ENCODE data around the gene PDE4D.
A peak's percentile ranks its signal among the peaks of the same experiment; 100 is the strongest.
"Not testable (repeated sequence)": the region's sequence is repeated elsewhere in the genome, so short reads cannot be mapped to it uniquely, and the experiment has no call there.

The PDE4D gene

DNA sequence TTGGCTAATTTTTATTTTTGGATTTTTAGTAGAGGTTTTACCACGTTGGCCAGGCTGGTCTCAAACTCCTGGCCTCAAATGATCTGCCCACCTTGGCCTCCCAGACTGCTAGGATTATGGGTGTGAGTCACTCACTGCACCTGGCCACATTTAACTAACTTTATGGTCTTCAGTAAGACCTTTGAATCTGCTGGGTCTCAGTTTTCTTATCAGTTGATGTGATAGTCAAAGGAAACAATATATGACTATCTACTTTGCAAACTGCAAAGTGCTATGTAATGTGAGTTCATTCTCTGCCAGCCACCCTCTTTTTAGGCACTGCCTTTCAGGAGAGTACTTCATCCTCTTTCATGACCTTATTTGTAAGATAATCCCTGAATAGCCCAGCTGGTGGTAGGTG, 474.7 kb downstream of the PDE4D start:
- DNase-seq (ENCODE audit: low read depth) = no peak

DNA sequence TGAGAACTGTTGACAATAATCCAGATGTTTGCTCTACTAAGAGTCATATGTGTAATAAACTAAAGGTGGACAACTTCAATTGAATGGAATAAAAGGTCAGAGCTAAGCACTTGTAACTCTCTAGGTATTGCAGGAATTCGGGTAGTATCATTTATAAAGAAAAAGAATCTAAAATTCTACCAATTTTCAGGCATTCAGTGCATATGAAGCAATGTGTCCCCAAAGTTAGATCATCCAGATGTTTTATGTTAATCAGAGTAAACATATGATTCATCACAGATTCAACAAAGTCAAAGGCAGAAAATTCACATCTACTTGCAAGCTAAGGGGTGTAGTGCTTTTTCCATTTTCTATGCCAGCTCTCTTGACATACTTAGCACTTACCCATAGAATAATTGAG, 477.1 kb downstream of the PDE4D start:
- no peak for DNase-seq (ENCODE audit: low read depth)

DNA sequence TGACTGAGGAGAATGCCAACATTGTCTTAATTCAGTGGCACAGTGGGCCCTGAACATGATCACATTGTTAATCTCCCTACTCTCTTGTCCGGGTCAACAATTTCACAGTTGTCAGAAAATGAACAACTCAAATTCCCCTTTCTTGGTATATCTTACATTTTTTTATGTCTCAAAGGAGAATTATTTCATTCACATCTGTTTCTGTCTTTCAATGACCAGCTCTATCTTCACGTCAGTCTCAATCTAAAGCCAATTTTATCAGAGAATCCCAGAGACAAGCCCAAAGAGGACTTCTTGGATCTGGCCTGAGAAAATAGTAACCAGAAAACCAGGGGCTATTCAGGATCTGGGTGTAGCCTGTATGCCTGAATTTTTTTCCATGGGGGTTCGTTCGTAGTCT, 477.5 kb downstream of the PDE4D start:
- no peak for DNase-seq (ENCODE audit: low read depth)

DNA sequence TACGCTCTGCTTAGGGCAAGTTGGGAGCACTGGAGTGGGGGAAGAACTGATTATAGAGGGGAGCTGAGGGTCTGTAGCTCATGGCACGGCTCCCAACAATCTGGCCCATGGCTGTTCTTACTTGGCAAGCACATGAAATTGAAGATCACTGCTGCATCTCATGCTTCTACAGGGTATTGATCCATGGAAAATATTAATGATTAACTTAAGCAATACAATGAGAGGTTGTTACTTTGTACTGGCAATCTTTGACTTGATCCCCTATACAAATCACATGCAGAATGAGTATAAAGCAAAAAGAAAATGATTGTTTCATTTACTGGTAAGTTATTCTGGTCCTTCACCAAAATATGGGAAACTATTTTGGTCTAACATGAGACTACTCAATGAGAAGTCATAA, 481.1 kb downstream of the PDE4D start:
- no peak for DNase-seq (ENCODE audit: low read depth)

DNA sequence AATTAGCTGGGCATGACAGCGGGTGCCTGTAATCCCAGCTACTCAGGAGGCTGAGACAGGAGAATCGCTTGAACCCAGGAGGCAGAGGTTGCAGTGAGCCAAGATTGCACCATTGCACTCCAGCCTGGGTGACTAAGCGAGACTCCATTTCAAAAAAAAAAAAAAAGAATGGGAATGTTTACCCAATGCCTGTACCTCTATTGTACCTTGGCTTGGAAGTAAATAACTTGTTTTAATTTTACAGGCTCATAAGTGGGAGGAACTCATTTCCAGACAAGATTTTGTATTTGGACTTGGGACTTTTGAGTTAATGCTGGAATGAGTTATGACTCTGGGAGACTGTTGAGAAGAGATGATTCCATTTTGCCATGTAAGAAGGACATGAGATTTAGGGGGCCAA, 484.5 kb downstream of the PDE4D start:
- not testable (repeated sequence) for DNase-seq (ENCODE audit: low read depth)

DNA sequence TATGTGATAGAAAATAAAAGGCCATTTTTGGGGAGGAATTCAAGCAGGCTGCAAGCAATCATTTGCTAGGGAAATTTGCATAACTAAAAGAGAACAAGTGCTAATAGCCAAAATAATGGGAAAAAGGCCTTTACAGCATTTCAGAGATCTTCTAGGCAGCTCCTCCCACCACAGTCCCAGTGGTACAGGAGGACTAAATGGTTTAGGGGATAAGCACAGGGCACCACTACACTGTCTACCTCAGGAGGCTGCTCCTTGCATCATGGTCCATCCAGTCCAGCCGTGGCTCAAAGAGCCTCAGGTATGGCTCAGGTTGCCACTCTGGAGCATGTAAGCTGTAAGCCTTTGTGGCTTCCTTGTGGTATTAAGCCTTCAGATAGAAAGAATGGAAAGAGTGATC, 485.6 kb downstream of the PDE4D start:
- DNase-seq (ENCODE audit: low read depth) = no peak

DNA sequence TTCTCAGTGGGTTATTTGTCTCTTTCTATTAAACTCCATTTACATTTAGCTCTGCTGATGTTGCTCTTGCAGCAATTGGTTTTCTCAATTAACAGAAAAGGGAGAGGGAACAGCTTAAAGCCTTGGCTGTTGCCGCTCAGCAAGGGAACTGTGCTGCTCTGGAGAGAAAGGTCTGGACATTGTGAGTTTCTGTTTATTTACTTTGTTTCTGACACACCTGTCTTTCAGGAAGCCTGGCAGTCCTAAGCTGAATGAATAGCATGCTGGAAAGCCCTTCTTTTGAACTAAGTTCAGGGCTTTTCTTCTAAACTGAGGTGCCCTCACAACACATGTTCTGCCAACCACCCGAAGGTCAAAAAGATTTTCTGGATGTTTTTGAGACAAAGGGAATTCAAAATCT, 491.9 kb downstream of the PDE4D start:
- no peak for DNase-seq (ENCODE audit: low read depth)

DNA sequence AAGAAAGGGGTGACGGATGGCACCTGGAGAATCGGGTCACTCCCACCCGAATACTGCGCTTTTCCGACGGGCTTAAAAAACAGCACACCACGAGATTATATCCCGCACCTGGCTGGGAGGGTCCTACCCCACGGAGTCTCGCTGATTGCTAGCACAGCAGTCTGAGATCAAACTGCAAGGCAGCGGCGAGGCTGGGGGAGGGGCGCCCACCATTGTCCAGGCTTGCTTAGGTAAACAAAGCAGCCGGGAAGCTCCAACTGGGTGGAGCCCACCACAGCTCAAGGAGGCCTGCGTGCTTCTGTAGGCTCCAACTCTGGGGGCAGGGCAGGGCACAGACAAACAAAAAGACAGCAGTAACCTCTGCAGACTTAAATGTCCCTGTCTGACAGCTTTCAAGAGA, 498.6 kb downstream of the PDE4D start:
- not testable (repeated sequence) for DNase-seq (ENCODE audit: low read depth)

DNA sequence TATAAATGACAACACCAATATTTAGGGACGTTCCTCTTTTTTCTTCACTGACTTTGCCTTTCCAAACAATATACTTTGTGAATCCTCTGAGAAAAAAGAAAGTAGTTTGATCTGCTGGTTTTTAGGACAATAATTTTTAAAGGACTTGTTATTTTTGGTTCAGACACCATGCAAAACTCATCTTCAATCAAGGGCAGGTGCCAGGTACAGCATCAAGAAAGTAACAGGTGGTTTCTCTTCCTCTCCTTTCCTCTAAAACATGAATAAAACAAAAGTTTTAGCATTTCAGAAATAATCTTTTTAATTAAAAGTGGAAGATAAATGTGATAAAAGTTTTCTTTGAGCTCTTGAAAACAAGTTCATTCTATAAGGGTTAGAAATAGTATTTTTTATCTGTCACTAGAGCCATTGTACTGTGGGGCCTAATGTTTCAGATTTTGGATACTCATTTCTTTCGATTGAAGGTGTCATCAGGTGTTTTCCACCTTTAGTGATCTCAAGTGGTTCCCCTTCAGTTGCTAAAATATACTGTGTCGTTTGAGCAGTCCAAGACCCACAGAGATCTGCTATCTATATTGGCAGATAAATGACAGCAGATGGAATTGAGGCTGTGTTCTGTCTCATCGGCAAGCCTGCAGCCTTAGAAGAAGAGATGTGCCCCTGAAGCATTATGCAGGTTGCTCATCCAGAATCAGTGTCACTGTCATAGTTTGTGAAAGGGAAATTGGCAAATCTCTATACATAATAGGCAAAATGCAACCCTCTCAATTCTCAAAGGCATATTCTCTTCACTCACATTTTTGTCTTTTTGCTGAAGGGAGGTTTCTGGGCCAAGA, 499.7 kb downstream of the PDE4D start:
- no peak for DNase-seq (ENCODE audit: low read depth)

DNA sequence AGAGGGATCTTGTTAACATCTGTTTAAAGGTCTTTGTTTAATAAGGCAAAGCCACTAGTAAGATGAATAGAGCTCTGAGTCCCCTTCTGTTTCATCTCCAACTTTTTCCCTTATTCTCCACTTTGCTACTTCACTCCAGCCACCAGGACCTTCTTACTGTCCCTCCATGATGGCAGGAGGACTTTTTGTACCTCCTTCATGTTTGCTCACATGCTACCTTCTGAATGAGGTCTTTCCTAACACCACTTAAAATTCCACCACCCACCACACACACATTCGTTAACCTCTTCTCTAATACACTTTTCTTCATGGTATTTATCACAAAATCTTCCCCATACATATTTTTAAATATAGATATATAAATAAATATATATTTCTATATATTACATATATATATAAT, 501.9 kb downstream of the PDE4D start:
- DNase-seq (ENCODE audit: low read depth) = no peak

DNA sequence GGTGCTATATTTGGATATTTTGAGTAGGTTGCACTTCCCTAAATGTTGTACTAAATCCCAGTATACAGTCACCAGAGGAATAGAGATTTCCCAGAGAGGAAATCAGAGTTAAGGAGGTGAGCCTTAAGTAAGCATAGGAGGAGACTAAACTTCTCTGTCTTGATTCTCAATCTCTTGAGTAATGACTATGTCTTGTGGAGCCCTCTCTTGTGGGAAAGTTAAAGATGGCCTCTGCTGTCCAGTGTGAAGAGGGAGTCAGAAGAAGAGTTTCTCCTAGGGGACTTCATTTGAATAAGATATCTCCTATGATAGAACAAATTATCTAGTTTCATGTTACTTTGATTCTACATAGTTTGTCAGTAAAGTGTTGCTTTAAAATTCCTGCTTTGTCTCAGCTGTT, 502.5 kb downstream of the PDE4D start:
- DNase-seq (ENCODE audit: low read depth) = no peak

DNA sequence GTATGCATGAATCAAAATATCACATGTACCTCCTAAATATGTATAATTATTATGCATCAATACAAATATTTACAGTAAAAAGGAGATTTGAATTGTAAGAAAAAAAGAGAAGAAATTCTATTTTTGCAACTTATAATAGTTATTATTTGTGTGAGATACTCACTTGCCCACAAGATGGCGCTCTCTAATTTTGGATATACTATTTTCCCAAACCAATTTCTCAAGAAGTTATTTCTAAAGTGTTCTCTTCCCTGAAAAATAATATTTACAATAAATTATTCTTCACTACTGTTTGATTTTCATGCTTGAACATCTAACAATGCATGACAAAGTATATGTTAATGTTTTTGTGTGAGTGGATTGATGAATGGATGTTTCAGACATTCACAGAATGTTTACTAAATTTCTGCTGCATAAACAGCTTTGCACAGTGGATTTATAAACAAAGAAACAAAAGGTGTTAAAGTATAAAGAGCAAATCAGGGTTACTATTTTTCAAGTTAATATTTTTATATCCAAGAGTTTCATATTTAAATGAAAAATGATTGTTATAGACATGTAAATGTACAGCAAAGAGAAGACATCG, 503.4 kb downstream of the PDE4D start:
- DNase-seq (ENCODE audit: low read depth) = no peak

DNA sequence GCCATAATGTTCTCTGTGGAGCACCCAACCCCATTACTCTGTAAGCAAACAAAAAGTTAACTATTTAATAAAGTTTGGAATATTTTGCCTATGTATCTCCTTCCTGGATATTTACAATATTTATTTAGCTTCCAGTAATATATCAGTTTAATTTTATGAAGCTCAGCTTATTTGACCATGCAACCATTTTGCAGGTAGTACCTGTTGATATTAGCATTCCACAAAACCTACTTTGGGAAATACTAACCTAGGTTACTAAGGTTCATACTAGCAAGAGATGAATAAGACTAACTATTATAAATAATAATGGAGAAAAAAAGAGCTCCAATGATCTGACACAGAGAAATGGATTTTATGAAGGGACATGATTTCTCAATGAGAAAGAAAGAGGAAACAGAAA, 506.4 kb downstream of the PDE4D start:
- DNase-seq (ENCODE audit: low read depth) = no peak

DNA sequence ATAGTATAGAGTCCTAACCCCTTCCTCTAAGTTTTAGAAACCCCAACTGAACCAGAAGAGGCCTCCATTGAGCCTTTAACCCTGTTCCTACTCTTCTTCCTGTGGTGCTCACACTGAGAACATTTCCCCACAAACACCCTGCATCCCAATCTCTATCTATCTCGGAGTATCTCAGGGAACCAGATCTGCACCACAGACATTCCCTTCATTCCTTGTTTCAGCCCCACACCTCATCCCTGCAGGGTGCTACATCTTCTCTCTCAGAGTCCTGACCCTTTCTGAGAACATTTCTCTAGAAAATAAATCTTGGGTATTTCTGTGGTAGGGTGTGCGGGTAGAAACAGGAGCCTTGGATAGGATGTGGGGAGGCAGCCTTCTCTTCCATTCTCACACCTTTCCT, 507.8 kb downstream of the PDE4D start:
- DNase-seq (ENCODE audit: low read depth) = no peak

DNA sequence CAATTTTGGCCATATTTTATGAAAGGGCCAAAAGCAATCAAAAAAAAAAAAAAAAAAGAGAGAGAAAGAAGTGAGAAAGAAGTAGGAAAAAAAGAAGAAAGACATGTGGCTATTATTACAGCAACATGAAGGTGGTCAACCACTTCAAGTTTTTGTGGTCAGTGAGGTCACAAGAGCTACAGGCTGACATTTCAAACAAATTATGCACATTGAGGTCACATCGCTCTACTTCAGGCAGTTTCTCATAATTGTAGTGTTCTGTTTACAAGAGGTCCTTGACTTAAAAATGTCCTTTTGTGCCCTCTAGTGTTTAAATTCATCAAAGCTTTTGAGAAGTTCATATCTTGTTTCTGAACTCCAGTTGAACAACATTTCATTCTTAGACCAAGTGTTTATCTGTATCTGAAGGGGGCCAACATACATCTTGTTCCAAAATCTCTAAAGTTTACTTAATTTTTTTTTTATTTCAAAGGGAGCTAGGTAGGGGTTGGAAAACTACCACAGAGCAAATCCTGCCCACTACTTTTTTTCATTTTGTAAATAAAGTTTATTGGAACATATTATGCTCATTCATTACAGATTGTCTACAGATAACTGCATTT, 513.1 kb downstream of the PDE4D start:
- DNase-seq (ENCODE audit: low read depth) = no peak

DNA sequence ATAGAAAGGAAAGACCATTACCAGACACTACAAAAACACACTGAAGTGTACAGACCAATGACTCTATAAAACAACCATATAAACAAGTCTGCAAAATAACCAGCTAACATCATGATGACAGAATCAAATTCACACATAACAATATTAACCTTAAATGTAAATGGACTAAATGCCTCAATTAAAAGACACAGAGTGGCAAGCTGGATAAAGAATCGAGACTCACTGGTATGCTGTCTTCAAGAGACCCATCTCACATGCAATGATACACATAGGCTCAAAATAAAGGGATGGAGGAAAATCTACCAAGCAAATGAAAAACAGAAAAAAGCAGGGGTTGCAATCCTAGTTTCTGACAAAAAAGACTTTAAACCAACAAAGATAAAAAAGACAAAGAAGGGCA, 519.5 kb downstream of the PDE4D start:
- not testable (repeated sequence) for DNase-seq (ENCODE audit: low read depth)

DNA sequence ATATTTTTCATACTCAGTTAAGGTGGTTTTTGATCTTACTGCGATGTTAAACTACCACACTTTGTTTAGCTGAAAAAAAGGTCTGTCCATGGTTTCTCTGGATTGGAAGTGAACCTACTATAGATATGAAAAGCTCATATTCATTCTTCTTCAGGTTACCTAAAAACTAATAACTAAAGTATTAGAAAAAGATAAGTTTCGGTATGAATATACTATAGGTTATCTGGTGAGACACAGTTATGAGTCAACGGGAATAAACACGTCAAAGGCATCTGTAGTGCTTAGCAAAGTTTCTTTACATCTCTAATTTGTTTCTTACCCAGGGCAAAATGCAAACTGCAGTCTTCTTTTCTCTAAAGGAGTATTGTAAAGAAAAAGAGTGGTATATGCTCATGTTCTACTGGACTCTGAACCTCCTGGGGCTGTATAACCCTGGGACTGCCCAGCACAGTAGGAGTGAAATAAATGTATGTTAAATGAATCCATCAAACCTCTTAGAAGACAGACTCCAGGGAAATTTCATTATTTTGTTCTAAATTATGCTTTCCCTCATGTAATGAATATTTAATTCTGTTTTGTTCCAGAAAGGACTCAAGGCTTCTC, 521.9 kb downstream of the PDE4D start:
- DNase-seq (ENCODE audit: low read depth) = no peak

DNA sequence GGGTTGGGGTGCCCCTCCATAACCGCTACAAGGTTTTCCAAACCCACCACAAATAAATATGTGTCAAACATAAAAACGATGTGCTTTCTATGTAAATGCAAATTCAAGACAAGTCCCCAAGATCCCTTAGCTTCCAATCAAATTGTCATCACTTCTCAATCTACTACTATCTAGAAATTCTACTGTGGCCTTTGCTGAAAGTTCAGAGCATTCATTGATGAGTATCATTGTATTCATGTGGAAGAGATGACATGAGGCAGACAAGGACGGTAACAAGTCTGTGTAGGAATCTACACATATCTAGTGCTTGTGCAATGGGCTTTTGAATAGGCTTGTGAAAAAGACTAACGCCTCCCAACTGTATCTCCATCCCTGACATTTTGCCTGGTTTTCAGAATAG, 524.6 kb downstream of the PDE4D start:
- DNase-seq (ENCODE audit: low read depth) = no peak

DNA sequence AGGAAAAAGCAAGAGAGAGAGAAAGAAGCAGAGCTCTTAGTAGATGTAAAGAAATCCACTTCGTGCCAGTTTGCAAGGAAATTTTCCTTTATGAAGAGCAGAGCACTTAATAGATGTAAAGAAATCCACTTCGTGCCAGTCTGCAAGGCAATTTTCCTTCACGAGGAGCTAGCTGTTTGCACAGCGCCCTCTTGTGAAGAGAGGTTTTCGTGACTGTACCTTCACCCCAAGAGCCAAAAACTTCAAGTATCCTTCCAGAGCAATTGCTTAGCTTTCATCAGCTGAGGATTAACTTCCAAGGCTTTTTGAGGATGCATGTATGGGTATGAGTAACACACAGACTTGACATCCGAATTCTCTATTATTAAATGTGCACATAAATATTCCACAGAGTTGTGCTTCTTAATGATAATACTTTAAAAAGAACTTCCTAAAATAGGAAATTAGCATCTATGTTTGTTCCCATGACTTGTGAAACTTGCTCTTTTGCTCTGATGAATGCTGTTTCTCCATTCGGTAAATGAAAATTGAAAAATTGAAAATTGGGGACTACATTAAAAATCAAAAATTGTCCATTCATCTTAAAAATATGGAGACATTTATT, 525.6 kb downstream of the PDE4D start:
- peak; percentile 35 for DNase-seq (ENCODE audit: low read depth)

DNA sequence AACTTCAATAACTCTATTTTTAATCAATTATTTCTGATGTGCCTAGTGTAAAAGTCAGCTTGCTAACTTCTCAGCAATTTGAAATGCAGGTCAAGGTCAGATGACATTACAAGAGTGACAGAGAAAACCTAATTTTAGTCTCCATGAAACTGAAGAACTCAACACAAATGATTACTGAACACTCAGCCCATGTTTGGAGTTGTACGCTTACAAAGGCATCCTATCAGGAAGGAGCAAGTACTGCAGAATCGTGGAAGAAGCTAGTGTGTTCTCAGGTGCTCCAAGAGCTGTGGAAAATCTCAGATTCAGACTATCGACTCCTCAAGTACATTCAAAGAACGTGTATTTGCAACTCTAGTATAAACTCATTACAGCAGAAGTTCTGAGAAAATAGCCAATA, 526.7 kb downstream of the PDE4D start:
- DNase-seq (ENCODE audit: low read depth) = no peak

DNA sequence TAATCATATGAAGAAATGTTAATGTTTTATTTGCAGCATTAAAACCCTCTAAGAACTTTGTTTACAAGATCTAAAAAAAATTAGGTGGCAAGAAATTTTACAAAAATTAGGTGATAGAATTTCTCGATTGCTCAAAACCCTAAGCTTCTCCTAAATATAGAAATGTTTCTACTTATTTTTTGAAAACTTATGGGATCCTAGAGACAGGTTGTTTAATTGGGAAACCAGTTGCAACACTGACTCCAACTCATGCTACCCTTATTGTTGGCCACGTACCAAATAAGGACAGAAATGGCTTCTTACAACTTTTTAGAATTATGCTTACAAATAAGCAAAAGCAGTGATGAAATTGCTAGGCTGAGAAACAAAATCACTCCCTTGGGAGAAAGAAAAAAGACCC, 531.1 kb downstream of the PDE4D start:
- DNase-seq (ENCODE audit: low read depth) = no peak

DNA sequence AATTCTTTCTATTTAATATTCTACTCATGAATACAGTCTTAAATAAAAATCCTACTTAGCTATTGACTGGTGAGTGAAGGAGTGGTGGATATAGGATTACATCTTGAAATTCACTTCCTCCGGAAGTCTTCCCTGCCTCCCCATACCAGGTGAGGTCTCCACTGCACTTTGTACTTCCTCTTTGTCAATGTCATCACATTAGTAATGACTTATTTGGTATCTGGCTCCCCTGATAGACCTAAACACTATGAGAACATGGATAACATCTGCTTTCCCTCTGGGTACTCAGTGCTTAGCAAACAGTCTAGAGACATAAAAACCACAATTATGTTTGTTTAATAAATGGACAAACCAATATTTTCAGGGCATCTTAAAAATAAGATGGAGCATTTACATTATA, 532.1 kb downstream of the PDE4D start:
- DNase-seq (ENCODE audit: low read depth) = no peak

DNA sequence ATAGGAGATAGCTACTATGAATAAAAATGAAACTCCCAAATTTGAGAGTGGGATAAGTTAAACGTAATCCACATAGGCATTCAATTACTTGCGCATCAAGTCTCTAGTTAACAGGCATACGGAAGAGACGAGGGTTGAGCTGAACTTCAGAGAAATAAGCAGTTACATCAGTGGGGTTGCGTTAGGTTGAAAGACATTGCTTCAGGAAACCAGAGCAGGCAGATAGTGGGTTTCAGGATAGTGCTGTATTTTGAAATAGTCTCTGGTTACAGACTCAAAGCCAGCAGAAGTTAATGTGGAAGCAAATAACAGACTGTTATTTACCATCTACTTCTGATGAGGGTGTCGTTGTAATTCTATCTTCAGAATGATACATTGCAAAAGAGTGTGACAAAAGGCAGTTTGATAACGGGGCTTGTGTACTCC, 533.4 kb downstream of the PDE4D start:
- DNase-seq (ENCODE audit: low read depth) = no peak
